HG02840 (cell line): ENCODE measurements around the gene ITPR2.
"Not testable (repeated sequence)": the region's sequence is repeated elsewhere in the genome, so short reads cannot be mapped to it uniquely, and the experiment has no call there.

Experiments
- ATAC-seq: cut with Tn5 transposase; IDR thresholded peaks from one replicate; pipeline ENCODE4 v1.9.1; 2021; ENCODE audit warnings: mild to moderate bottlenecking, moderate library complexity, moderate number of reproducible peaks; ENCODE audit not compliant: unreplicated experiment, low FRiP score

ITPR2 gene

DNA sequence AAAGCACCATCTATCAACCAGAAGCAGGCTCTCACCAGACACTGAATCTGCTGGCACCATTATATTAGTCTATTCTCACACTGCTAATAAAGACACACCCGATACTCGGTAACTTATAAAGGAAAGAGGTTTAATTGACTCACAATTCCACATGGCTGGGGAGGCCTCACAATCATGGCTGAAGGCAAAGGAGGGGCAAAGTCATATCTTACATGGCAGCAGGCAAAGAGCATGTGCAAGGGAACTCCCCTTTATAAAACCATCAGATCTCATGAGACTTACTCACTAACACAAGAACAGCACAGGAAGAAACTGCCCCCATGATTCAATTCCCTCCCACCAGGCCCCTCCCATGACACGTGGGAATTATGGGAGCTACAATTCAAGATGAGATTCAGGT lies 188.6 kb downstream of the ITPR2 start:
- not testable (repeated sequence) for ATAC-seq

DNA sequence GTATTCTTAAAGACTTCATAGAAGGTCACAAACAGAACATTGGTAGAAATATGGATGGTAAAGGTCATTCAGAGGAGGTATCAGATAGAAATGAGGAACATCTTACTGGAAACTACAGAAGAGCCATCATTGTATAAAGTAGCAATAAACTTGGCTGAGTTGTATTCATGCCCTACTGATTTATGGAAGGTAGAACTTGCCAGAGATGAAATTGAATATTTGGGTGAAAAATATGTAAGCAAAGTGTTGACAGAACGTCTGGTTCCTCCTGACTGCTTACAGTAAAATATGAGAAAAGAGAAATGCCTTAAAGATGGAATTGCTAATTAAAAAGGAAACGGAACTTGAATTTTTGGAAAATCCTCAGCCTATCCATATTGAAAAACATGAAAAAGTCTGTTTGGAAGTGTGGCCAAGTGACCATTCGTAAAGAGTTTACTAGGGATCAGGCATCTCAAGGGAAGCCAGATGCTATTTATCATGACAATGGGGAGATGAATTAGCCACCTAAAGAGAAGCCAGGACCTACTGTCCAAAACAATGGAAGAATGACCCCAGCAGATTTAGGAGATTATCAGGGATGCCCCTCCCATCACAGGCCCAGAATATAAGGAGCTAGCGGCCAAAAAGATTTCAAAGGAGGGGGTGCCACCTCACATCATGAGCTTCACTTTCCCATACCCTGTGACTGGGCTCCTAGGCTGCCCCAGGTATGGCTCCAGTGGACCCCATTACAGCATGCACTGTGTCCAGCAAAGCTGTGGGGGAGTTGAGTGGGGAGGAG lies 189.3 kb downstream of the ITPR2 start:
- no peak for ATAC-seq

DNA sequence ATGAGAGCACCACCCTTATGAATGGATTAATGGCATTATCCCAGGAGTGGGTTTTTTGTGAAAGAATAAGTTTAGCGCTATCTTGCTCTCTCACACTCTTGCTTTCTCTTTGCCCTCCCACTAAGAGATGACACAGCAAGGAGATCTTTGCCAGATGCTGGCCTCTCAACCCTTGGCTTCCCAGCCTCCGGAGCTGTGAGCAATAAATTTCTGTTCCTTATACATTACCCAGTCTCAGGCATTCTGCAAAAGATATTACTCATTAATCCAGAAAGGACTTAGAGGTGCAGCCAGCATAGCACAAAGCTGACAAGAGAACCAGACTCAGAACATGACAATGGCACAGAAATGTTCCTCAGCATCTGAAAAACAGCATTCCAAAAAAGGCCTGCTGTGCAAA lies 190.6 kb downstream of the ITPR2 start:
- ATAC-seq = no peak

DNA sequence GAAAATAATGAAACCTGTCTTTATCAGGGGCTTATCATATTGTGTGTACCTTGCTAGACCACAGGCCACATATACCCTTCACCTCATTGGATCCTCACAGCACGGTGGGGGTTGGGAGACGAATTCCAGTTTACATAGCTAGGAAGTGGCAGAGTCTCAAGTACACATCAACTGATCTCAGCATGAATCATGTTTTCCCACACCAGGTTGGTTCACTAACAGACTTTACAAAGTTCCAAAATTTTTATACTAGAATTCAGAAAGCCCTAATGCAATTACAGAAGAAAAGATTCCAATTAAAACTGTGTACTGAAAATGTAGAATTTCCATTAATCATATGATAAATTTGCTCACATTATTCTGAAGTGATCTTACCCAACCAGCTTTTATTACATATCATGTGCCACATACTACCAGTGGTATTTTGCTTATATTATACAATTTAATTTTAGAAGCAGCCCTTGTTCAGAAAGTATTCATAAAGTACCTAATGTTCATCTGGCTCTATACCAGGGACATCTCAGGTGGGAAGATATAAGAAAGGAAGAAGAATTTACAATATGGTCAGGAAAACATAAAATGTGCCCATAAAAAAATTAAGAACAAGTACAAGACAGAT lies 196.2 kb downstream of the ITPR2 start:
- ATAC-seq = no peak

- ATAC-seq = no peak
These were observed 199.3 kb downstream of the ITPR2 start for GRCh38 chr12:26633591-26634210.

- no peak for ATAC-seq
These were observed 200.2 kb downstream of the ITPR2 start for GRCh38 chr12:26632756-26633155.

GRCh38 chr12:26631846-26632245 lies 201.1 kb downstream of the ITPR2 start:
- ATAC-seq = no peak

DNA sequence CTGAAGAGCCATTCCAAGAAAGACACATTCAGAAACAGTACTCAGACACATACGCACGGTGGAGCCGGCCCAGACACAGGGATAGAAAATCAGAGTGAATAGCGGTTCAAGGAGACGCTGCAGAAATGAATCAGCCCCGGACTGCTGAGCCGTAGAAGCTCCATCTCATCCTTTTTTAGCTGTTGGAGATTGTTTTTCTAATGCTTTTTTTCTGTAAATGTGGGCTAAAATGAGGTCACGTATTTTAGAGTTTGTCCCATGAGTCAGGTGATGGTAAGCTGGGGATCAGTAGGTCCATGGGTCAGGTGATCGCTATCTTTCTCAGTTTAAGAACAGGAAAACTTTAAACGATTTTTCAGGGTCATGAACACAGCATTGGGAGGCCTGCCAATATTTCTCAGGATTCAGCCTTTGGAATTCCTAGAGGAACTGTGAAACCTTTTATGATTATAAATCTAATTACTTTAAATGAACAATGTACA lies 202.4 kb downstream of the ITPR2 start:
- ATAC-seq = no peak

GRCh38 chr12:26629864-26630263 lies 203.1 kb downstream of the ITPR2 start:
- ATAC-seq = no peak

- no peak for ATAC-seq
These were observed 204.8 kb downstream of the ITPR2 start for GRCh38 chr12:26628234-26628633.

DNA sequence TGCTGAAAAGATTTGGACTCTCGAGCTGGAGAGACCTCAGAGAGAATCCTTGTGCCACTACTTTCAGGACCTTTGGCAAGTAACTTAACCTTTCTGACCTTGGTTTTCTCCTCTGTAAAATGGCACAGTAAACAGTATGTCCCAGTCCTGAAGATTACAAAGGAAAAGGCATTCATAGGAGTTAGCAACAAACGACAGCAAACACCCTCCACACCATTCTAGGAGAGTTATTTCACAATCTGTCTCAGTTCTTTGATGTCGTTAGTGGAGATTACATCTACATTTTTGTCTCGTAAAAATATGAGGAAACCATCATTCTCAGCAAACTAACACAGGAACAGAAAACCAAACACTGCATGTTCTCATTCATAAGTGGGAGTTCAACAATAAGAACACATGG lies 205.7 kb downstream of the ITPR2 start:
- ATAC-seq = no peak

GRCh38 chr12:26623136-26623535 lies 209.9 kb downstream of the ITPR2 start:
- ATAC-seq = no peak

DNA sequence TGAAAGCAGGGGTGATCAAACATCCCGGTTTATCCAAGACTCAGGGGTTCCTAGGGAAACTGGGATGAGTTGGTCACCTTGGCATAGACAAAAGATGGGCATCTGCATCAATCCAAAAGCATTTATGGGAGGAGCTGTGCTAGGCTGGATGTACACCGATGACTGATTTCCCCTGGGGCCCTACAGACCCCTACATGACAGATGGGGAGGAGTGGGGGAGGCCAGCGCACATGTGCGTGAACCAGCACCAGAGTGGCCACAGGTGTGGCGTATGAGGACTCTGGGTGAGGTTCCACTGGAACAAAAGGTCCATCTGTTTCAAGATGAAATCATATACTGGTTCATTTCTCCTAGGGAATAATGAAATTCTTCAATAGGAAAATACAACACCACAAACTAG lies 210.4 kb downstream of the ITPR2 start:
- ATAC-seq = no peak

GRCh38 chr12:26621932-26622331 lies 211.1 kb downstream of the ITPR2 start:
- ATAC-seq = no peak

DNA sequence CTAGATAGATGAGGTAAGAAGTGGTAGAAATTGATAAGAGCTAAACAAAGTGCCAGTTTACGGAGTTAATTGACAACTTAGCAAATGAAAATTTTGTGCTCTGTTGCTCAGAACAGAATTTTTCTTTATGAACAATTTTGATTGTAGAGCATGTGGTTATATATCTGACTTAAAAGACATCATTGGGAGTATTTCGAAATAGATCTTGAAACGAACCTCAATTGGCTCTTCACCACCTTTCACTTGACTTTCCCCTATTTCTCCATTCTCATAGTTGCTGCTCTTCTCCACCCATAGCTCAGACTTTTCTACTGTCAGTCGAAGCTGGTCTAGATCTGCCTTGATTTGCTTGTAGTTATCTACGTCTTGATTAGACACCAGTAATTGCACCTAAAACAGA lies 212.1 kb downstream of the ITPR2 start:
- no peak for ATAC-seq

DNA sequence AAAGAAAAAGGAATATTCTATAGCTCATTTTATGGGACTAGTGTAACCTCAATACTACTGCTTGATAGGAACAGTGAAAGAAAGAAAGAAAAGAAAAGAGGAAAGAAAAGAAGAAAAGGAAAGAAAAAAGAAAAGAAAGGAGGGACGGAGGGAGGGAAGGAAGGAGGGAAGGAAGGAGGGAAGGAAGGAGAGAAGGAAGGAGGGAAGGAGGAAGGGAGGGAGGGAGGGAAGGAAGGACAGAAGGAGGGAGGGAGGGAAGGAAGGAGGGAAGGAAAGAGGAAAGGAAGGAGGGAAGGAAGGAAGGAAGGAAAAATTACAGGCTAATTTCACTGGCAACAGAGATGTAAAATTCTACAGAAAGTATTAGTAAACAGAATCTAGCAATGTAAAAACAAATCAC lies 215.5 kb downstream of the ITPR2 start:
- ATAC-seq = no peak

GRCh38 chr12:26614011-26614616 lies 218.9 kb downstream of the ITPR2 start:
- no peak for ATAC-seq

DNA sequence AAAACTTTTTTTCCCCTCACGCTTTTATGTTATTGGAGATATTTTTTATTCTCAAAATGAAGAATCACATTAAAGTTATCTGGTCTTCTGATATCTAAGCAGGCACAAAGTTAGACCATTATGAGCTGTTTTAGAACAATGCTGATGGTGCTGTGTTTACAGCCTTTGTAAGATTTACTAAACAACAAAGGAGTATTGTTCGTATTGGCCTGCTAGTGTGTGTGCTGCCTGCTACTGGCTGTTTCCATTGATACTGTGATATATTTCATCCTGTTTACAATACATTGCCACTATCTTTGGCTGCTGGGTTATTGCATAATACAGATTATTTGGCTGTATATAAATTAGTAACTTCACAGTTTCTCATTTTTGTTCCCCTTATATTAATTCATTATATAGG lies 220.8 kb downstream of the ITPR2 start:
- no peak for ATAC-seq

GRCh38 chr12:26611598-26611997 lies 221.4 kb downstream of the ITPR2 start:
- no peak for ATAC-seq

- ATAC-seq = no peak
These were observed 222.2 kb downstream of the ITPR2 start for GRCh38 chr12:26610774-26611173.

GRCh38 chr12:26609986-26610385 lies 223.0 kb downstream of the ITPR2 start:
- no peak for ATAC-seq
